ENCODE results near the gene YY1AP1. TPM values are rescaled to one million over a fixed set of nuclear protein-coding genes. Genes with fewer than 3 reads are reported as not detected.

Gene YY1AP1
- total RNA-seq, 4 donors from 2014 or later = 54.8 to 121 (median 113) TPM

DNA sequence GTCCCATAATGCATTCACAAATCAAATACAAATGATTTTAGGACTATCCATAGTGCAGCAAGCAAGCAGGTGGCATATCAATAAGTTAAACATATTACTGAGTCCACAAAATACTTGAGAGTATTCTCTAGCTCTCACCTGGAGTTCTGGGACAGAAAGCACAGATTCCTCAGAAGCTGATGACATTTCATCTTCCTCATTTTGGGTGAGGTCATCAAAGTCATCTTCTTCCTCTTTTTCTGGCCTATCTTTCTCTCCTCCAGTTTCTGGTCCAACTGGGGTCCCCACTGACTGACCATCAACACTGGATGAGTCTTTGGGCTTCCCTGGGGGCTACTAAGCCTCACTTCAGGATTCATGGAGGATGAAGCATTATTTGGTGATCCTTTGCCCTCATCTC lies 38.9 kb downstream of the YY1AP1 start:
- no peak overlapping the region for H3K4me3 ChIP-seq (ENCODE audit: low read depth, poor library complexity, severe bottlenecking)
- intact Hi-C loops (cut with DNase I; ENCODE audit: low total_unique reads) = no loop called here
- no peak for DNase-seq (ENCODE audit: low spot score in 2 of 2)
- no peak for TF ChIP-seq CTCF (IDR thresholded peaks at IDR 0.05)
- TF ChIP-seq POLR2A (IDR thresholded peaks at IDR 0.05) = no peak

GRCh38 chr1:155648207-155649147 lies 40.1 kb downstream of the YY1AP1 start:
- TF ChIP-seq CTCF (IDR thresholded peaks at IDR 0.05) = no peak
- no peak for TF ChIP-seq POLR2A (IDR thresholded peaks at IDR 0.05)
- intact Hi-C loops (cut with DNase I; ENCODE audit: low total_unique reads) = no loop called here
- WGBS, 2 donors = 41 to 43% methylated on average over 11 of the region's 11 CpGs
- no peak overlapping the region for H3K4me3 ChIP-seq (ENCODE audit: low read depth, poor library complexity, severe bottlenecking)
- peak in 1 of 2 donors; percentile 43 for DNase-seq (ENCODE audit: low spot score in 2 of 2)

DNA sequence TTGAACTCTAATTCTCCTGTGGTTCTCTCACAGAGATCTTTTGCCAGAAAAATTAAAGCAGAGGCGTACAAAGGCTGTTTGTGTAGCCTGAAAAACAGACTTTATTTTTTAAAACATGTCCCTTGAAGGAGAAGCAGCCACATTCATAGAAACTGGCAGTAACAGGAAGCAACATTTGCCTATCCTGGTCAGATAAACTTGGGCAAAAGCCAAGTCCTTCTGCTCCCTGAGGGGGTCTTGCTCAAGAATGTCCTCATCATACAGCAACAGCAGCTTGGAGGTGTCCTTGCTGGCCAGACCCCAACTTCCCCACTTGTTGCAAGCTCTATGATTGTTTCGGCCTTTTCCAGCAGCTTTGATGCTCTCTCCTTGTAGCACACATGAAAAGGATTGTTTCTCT lies 42.3 kb downstream of the YY1AP1 start:
- TF ChIP-seq POLR2A (IDR thresholded peaks at IDR 0.05) = no peak
- no peak for TF ChIP-seq CTCF (IDR thresholded peaks at IDR 0.05)
- intact Hi-C loops (cut with DNase I; ENCODE audit: low total_unique reads) = no loop called here
- 71% methylated on average over 2 of the region's 2 CpGs for WGBS, 2 donors
- no peak overlapping the region for H3K4me3 ChIP-seq (ENCODE audit: low read depth, poor library complexity, severe bottlenecking)
- peak in 1 of 2 donors; percentile 22 for DNase-seq (ENCODE audit: low spot score in 2 of 2)

DNA sequence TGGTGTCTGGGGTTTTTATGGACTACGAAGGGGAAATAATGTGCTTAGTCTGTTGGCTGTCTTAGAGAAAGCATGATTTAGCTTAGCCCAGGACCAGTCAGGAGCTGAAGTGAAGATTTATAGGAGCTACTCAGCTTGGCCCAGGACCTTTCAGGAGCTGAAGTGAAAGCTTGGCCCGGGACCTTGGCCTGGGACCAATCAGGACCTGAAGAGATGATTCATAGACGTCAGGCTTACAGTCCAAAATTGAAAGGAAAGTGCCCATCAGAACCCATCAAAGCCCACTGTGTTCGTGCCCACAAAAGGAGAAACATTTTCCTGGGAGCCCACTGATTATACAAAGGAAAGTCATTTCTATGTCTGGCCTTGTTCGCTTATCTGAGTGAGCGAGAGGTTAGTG lies 42.9 kb downstream of the YY1AP1 start:
- no peak for DNase-seq (ENCODE audit: low spot score in 2 of 2)
- no peak overlapping the region for H3K4me3 ChIP-seq (ENCODE audit: low read depth, poor library complexity, severe bottlenecking)
- WGBS, 2 donors = 48 to 59% methylated on average over 6 of the region's 6 CpGs
- intact Hi-C loops (cut with DNase I; ENCODE audit: low total_unique reads) = no loop called here
- TF ChIP-seq POLR2A (IDR thresholded peaks at IDR 0.05) = no peak
- TF ChIP-seq CTCF (IDR thresholded peaks at IDR 0.05) = no peak

GRCh38 chr1:155645034-155645598 lies 43.5 kb downstream of the YY1AP1 start:
- intact Hi-C loops (cut with DNase I; ENCODE audit: low total_unique reads) = no loop called here
- no peak overlapping the region for H3K4me3 ChIP-seq (ENCODE audit: low read depth, poor library complexity, severe bottlenecking)
- TF ChIP-seq POLR2A (IDR thresholded peaks at IDR 0.05) (no peak), CTCF (IDR thresholded peaks at IDR 0.05) (no peak)
- DNase-seq (ENCODE audit: low spot score in 2 of 2) = no peak
- WGBS, 2 donors = 47% methylated on average over 4 of the region's 4 CpGs
